Transverse colon (tissue), 4 donors: ENCODE measurements around the gene CFAP52.

Experiments
- CTCF ChIP-seq, 5 experiments: fragments of 200-600 bp in 3 of 5; fragments of 450-650 bp in 2 of 5; sonication (generic) in 3 of 5; IDR thresholded peaks; 1 replicate in 2 of 5; 2 replicates in 3 of 5; pipeline ENCODE4 v1.5.1; 2016 to 2017; ENCODE audit warnings: antibody characterized with exemption in 5 of 5, inconsistent platforms in 3 of 5, mild to moderate bottlenecking in 2 of 5, moderate library complexity in 1 of 5
- POLR2AphosphoS5 ChIP-seq, 3 donors: sonication (generic); formaldehyde crosslinking; IDR thresholded peaks; one replicate each; pipeline ENCODE4 v1.6.1; 2016; ENCODE audit warnings: antibody characterized with exemption in 3 of 3

- no peak for TF ChIP-seq POLR2AphosphoS5 (IDR thresholded peaks at IDR 0.05)
- TF ChIP-seq CTCF (IDR thresholded peaks at IDR 0.05): no peak
Observed at GRCh38 chr17:9671559-9671958, 95.1 kb downstream of the CFAP52 start.
